Middle frontal gyrus (tissue), 1 donor: ENCODE measurements around the gene MARCHF3.
"Not testable (repeated sequence)": the region's sequence is repeated elsewhere in the genome, so short reads cannot be mapped to it uniquely, and the experiment has no call there.

Experiments
- DNase-seq: peaks from one replicate; pipeline ENCODE4 v3.0.0-alpha.2; 2015; ENCODE audit warnings: low spot score; ENCODE audit errors: extremely low spot score

Gene MARCHF3

DNA sequence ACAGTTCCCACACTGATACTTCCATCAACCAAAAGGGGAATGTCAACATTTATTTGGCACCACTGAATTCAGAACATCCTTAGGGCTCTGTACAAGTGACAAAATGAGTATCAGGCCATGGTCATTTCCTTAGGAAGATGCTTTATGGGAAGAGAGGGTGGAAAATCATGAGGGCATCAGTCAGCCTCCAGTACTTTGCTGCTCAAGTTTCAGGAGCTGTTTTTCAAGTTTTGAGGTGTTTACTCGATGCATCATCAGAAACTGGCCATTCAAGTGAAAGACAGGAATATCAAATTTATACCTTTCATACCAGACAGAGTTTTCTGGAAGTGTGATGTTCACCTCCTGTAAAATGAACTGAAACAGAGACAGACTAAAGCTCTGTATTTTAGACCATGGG lies 21.2 kb upstream of the MARCHF3 start:
- no peak for DNase-seq

DNA sequence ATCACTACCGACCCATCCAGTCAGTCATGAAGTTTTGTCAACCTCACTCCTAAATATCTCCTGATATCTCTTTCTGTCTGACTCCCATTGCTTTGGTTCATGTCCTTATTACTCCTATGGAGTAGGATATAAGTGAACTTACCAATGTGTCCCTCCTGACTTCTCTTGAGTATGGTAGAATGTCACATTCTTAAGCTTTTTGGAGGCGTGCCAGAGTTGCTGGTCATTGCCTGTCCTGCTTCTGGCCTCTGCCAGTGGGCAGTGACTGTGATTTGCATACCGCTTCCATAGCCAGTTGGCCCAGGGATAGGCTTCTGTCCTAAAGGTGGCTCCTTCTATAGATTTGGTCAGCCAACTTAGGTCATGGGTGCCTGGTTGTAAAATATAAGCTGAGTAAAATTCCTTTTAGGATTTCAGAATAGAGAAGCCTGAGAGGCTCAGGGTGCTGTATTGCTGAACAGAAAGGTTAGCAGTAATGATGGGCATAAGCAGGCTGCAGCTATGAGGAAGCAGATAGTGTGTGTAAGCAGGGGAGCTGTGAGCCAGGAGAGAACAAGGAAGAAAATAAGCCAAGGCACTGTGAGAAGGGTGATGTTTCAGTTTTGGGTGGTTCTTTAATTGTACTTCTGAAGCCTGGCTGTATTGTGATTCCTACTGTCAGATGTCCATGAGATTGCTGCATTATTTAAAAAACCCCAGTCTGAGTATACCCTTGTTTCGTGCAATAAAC lies 16.1 kb upstream of the MARCHF3 start:
- no peak for DNase-seq

DNA sequence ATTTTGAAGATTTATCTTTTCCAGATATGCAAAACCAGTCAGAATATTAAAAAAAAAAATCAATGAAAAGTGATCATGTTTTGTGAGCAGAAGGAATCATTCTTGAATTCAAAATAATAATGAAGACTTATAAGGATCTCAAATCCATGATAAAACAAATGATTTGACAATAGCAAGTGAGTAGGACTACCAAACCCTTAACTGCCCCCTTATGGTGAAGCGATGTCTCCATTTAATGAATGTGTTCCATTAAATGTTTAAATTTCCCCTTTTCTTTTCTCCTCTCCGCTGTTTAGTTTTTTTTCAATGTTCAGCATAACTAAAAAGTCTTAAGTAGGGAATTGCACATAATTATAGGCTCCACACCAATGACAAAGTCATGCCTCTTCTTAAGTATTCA lies 12.2 kb upstream of the MARCHF3 start:
- DNase-seq, result no peak

DNA sequence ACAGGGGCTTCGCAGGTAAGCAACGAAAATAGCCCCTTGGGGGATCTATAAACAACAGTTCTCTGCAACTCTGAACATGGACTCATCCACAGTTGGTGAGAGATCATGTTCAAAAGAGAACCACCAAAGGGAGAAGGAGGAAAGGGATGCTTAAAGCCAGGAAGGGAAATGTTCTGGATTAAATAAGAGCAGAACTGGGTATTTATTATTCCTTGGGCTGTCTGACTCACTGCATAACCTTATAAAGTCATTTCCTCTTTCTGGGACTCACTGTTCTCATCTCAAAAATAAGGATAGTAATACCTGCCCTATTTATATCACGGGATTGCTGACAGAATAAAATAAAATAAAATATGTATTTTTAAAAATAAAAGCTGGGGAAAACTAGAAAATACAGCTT lies 11.2 kb upstream of the MARCHF3 start:
- no peak for DNase-seq

DNA sequence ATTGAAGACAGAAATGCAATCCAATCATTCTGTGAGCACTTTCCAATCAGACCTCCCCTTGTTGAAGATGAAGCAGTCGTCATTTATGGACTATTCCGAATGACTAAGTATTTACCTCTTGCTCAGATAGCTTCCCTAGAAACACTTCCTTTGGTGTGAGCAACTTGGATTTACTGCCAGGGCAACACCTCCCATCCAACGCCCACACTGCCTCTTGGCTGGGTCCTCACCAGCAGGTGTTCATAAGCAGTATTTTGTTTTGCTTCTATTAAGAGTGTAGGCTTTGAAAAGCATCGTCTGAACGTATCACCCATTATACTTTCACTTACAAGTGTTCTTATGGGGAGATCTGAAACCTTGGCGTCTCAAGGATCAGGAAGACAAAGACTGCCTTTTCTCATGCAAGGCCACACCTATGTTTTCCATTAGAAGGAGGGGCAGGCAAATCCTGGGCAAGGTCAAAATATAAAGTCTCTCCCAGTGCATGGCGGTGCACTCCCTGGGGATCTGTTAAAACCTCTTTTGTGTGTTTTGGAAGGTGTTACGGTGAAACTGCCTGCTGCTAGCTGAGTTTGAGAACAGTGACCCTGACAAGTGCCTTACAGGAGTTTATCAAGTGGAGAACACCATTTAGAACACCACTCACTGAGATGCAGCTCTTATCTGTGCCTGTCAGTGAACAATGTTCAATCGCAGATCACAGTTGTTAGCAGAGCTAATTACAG lies 10.6 kb upstream of the MARCHF3 start:
- no peak for DNase-seq

DNA sequence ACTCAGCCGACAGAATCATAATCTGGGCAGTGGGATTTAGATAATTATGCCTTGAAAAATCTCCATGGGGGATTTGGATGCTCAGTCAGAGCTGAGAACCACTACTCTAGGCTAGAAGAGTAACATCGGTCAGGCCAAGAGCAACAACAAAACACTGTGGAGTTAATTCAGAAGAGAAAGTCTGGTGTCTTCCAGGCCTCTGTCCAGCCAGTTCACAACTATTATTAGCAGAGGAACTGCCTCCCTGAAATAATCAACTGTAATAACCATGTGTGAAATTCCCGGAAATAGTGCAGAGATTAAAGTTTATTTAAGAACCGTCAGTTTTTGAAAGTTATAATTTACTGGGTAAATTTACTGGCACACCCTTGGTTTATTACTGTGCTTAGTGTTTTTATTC lies 8.2 kb upstream of the MARCHF3 start:
- no peak for DNase-seq

DNA sequence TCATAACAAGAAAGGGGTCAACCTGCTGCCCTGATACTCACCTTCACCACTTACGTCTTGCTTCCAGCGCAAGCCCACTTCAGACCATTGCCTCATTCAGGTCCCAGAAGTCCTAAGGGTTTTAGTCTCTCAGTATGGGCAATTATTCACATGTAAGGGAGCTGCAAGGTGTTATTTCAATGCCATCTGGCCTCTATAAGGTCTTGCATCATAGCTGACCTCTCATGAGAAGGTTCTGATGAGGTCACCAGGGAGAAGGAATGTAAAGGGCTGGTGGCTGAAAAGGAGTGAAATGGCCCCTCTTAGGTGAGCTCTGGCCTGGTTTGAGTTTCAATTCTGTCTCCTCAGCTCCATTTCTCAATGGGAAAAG lies 1.5 kb upstream of the MARCHF3 start:
- no peak for DNase-seq

DNA sequence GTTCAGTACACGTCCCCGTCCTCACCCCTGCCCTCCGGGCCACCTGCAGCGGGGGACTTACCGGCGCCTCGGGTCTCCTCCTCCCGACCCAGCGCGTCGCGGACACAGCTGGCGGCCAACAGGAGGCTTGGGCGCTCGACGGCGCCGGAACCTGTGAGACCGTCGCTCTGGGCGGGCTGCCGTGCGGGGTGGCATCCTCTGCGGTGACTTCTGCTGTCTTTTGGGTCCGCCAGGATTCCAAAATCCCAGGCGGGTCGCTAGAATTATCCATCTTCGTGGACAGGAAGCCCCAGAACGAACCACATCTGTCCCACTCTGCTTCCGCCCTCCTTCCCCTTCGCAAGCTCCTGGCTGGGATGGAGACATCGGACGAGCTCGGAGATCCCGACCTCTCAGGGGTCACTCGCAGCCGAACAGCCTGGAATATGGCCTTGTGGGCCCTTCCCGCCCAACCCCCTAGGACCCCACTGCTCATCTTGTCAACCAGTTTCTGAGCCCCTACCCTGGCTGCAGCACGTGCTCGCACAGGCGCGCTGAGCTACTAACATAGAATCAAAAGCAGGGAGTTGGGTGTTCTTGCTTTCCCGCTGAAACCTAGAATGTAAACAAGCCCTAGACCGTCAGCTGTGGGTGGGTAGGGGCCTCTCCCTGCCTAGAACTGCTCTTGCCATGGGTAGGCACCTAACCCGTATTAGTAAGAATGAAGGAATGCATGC lies 947 bp upstream of the MARCHF3 start:
- no peak for DNase-seq

DNA sequence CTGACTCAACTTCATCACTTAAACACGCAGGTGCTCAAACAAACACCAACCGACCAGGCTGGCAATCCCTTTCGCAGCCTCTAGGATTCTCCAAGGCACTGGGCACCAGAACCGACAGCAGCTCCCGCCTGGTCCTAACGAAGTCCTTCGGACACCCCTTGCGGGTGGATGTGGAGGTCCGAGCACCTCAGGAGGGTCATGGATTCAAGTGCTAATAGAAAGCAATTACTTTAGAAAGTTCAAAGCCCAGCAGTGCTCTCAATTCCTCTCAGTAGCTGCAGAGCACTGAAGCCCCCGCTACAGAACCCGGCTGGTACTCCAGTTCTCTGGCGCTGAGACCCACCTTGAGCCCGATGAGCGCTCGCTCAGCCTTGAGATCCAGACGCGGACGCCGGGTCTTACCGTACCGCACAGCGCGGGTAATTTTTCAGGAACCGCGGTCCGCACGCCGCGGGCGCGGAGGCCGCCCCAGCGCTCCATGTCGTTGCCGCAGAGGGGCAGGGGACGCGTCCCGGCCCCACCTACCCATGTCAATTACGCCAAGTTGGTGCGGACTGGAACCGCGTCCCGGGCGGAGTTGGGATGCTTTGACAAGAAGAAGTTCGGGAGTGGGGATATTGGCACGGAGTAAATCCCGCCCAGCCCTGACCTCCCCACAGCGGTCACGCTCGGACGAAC lies 638 bp downstream of the MARCHF3 start:
- no peak for DNase-seq

DNA sequence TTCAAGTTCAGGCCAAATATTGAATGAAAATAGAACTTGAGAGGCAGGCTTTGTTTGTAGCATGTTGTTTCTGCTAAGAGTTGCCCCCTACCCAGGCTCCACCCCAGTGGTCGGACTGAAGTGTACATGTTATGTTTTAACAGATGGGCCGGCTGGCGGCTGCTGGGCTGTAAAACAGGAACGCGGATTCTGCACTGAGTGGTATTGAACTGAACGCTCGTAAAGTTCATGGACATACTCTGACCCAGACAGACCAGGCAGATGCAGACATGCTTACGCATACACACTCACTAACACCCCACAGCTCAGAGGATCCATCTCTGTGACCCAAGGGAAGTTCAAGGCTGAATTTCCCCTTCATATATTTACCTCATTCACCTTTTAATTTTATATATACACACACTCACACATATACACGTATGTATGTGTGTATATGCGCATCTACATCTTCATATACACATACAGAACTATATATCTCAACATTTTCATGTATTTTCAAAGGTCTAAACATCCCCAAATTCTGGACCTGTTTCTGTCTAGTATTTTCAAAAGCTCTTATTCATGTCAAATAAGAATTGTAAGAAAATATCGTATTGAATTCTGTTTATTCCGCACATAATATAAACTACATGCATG lies 1.4 kb downstream of the MARCHF3 start:
- no peak for DNase-seq

DNA sequence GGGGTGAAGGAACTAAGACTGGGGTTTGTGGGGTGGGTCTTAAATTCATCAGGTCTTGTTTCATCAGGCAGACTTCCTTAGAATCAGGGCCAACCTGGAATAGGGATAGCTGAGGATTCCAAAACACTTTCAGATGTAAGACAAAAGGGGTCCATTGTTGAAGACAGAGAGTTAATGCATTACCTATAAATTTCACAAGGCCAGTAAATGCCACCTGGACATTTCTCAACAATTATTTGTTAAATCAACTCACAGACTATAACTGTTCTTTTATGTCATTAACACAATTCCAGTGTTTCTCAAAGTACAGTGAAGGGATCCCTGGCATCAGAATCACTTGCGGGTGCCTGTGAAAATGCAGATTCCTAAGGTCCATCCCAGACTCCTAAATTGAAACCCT lies 2.8 kb downstream of the MARCHF3 start:
- no peak for DNase-seq

DNA sequence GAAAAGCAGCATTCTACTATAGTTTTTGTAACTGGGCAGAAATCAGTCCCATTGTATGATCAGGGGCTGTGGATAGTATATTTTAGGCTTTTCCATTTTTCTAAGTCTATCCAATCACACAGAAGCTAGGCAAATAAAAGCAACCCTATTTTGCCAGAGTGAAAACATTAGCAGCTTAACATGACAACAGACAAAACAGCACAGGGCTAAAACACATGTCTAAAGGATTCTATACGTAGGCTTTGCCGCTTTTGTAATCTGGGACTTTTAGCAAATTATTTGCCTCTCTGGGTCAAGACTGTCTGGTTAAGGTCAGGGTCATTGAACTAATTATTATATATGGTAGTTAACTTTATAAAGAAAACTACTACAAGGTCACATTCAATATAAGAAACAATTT lies 4.2 kb downstream of the MARCHF3 start:
- no peak for DNase-seq

DNA sequence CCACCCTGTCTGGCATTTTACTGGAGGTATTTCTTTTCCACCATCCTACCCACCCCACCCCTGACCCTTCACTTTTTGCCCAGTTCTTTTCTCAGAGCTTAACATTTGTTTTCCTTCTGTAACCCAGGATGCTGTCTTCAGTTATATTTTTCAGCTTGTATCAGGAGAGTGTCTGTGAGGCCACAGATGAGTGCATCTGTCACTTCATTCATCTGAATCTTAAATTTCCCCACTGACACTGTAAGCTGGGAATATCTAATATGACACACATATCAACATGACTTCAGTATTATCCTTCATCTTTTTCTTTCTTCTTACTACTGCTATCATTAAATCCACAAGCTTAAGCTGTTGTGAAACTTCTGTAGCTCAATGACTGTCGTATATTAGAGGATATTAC lies 4.9 kb downstream of the MARCHF3 start:
- no peak for DNase-seq

DNA sequence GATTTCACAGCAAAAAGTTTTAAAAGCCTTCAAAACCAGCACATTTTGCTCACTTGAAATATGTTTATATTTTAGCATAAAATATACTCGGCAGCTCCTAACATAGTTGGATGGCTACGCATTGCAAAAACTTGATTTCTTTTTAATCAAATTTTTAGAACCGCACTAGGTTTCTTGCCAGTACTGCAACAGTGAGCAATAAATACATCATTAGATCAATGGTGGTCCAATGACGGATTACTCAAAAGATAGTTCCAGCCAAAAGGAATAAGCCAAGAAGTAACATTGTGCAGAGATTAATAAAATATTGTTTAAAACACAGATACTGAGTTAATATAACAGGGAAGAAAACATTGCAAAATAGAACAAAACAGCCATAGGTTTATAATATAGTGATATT lies 5.5 kb downstream of the MARCHF3 start:
- no peak for DNase-seq

DNA sequence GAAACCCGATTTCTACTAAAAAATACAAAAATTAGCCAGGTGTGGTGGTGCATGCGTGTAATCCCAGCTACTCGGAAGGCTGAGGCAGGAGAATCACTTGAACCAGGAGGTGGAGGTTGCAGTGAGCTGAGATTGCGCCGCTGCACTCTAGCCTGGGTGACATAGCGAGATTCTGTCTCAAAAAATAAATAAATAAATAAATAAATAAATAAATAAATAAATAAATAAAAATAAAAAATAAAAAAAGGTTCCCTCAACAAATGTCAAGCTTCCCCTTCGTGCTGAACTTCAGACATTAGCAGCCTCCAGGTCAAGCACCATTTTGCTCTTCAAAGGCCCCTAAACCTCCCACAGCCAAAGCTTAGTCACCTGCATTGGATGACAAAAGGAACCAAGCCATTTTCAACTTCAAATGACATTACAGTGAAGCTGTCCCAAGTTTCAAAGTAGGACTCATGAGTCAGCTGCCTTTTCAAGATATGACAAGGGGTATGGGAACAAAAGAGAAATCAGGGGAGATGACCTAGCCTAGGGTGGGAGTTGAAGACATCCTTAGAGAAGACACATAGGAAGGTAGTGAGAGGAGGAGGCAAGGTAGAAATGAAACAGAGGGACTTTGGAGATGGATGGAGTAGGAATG lies 6.7 kb downstream of the MARCHF3 start:
- not testable (repeated sequence) for DNase-seq

DNA sequence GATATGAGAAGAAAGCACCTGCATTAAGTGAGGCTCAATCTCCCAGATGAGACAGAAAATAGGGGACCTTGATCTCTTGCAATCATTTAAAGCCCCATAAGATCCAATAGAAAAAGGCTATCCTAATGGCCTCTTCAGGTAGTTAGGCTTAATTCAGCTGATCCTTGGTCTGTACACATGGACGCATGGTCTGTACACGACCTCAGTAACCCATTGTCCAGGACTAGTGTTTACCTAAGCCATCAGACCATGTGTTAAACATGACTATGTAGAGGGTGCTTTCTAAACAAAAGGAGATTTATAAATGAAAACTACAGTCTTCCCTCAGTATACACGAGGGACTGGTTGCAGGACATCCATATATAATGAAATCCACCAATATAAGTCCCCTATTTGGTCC lies 7.5 kb downstream of the MARCHF3 start:
- no peak for DNase-seq

DNA sequence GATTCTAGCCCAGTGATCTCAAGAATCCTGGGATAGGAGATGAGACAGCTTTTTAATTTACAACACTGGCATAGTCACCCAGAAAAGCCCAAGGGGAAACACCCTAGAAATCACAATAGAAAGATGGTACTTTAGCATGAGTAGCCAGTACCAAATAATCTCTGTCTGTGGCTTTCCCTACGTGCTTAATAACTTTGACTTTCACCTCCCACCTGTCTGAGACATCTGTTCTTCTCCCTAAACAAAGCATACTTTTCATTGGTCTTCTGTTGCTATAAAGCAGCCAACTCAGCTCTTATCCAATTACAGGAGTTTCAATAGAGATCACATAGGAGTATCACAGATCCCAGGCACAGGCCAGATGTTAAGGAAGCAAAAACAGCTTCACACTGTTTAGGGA lies 10.4 kb downstream of the MARCHF3 start:
- DNase-seq, result no peak

DNA sequence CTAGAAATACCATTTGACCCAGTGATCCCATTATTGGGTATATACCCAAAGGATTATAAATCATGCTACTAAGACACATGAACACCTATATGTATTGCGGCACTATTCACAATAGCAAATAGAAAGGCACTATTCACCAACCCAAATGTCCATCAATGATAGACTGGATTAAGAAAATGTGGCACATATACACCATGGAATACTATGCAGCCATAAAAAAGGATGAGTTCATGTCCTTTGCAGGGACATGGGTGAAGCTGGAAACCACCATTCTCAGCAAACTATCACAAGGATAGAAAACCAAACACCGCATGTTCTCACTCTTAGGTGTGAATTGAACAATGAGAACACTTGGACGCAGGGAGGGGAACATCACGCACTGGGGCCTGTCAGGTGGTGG lies 13.6 kb downstream of the MARCHF3 start:
- not testable (repeated sequence) for DNase-seq

DNA sequence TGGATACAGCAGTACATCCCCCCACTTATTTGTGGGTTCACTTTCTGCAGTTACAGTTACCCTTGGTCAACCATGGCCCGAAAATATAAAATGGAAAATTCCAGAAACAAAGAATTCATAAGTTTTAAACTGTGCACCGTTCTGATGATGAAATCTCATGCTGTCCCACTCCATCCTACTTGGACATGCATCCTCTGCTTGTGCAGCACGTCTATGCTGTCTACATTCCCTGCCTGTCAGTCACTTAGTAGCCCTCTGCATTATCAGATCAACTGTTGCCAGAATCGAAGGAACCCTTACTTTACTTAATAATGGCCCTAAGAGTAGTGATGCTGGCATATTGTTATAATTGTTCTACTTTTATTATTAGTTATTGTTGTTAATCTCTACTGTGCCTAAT lies 14.6 kb downstream of the MARCHF3 start:
- no peak for DNase-seq

DNA sequence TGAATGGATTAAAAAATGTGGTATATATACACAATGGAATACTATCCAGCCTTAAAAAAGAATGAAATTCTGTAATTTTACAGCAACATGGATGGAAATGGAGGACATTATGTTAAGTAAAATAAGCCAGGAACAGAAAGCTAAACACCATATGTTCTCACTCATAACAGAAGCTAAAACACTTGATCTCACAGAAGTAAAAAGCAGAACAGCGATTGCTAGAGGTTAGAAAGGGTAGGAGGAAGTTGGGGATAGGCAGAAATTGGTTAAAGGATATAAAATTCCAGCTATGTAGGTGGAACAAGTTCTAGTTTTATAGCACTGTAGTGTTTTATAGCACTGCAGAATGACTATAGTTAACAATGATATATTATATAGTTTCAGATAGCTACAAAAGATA lies 15.8 kb downstream of the MARCHF3 start:
- no peak for DNase-seq

DNA sequence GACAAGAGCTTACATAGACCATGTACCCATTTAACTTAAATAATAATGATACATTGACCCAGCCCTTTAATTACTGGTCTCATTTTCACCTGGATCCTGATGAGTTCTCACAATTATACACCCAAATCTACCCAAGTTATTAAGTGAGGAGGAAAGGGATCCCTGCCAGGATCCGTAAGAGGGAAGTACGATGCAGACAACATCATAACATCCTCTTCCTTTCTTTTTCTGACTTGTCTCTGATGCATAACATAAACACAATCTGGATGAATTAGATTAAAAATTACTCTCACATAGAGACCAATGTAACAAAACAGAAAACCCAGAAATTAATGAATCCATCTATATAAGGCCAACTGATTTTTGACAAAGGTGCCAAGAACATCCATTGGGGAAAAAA lies 17.0 kb downstream of the MARCHF3 start:
- no peak for DNase-seq
